SK-N-SH treated with all-trans-retinoic acid at 6 μM for 48 hours (cell line): ENCODE measurements around the gene TREML4.

Experiments
- ATAC-seq: fragments of 200-7000 bp; cut with Tn5 transposase; 3 replicates; pipeline ENCODE4 v1.9.1; 2020; ENCODE audit warnings: mild to moderate bottlenecking, moderate library complexity
- ARNTL ChIP-seq: fragments of 450-650 bp; formaldehyde crosslinking; IDR thresholded peaks from 2 replicates; pipeline ENCODE4 v1.5.0; 2020; ENCODE audit warnings: low read depth, mild to moderate bottlenecking, moderate library complexity, borderline replicate concordance
- BACH2 ChIP-seq: fragments of 250-450 bp; sonication (Bioruptor Pico); IDR thresholded peaks from 2 replicates; pipeline ENCODE4 v1.9.0; 2021; ENCODE audit warnings: mild to moderate bottlenecking, borderline replicate concordance
- CREB5 ChIP-seq: fragments of 250-450 bp; sonication (Bioruptor Pico); IDR thresholded peaks from 2 replicates; pipeline ENCODE4 v1.5.1; 2020; ENCODE audit warnings: low read depth, mild to moderate bottlenecking, moderate library complexity
- CSRNP3 ChIP-seq: fragments of 250-450 bp; sonication (Bioruptor Pico); IDR thresholded peaks from 2 replicates; pipeline ENCODE4 v1.5.1; 2021; ENCODE audit warnings: mild to moderate bottlenecking, moderate library complexity
- GLIS3 ChIP-seq: fragments of 250-450 bp; sonication (Bioruptor Pico); IDR thresholded peaks from 2 replicates; pipeline ENCODE4 v1.5.0; 2020; ENCODE audit warnings: mild to moderate bottlenecking, moderate library complexity
- ISL1 ChIP-seq: fragments of 250-450 bp; sonication (Bioruptor Pico); IDR thresholded peaks from 2 replicates; pipeline ENCODE4 v2.1.2; 2022; ENCODE audit warnings: mild to moderate bottlenecking, moderate library complexity
- OSR1 ChIP-seq: fragments of 250-450 bp; sonication (Bioruptor Pico); IDR thresholded peaks from 2 replicates; pipeline ENCODE4 v1.8.0; 2022; ENCODE audit warnings: moderate library complexity, mild to moderate bottlenecking, inconsistent platforms
- POU6F1 ChIP-seq: fragments of 250-450 bp; sonication (Bioruptor Pico); IDR thresholded peaks from 2 replicates; pipeline ENCODE4 v1.8.0; 2021; ENCODE audit warnings: low read depth, mild to moderate bottlenecking, moderate library complexity, borderline replicate concordance
- PPARA ChIP-seq: fragments of 250-450 bp; sonication (Bioruptor Pico); IDR thresholded peaks from 2 replicates; pipeline ENCODE4 v1.5.0; 2020; ENCODE audit warnings: mild to moderate bottlenecking, borderline replicate concordance
- RARB ChIP-seq: fragments of 250-450 bp; sonication (Bioruptor Pico); IDR thresholded peaks from 2 replicates; pipeline ENCODE4 v1.8.0; 2021; ENCODE audit warnings: mild to moderate bottlenecking, moderate library complexity
- SNAI2 ChIP-seq: fragments of 250-450 bp; sonication (Bioruptor Pico); IDR thresholded peaks from 2 replicates; pipeline ENCODE4 v1.5.0; 2020; ENCODE audit warnings: mild to moderate bottlenecking, moderate library complexity
- TCF4 ChIP-seq: fragments of 250-450 bp; sonication (Bioruptor Pico); IDR thresholded peaks from 2 replicates; pipeline ENCODE4 v1.8.0; 2021; ENCODE audit warnings: mild to moderate bottlenecking, moderate library complexity, borderline replicate concordance
- TOX ChIP-seq: fragments of 250-450 bp; sonication (Bioruptor Pico); IDR thresholded peaks from 2 replicates; pipeline ENCODE4 v1.8.0; 2021; ENCODE audit warnings: mild to moderate bottlenecking, moderate library complexity, borderline replicate concordance
- TSHZ2 ChIP-seq: fragments of 250-450 bp; sonication (Bioruptor Pico); IDR thresholded peaks from 2 replicates; pipeline ENCODE4 v1.5.0; 2020; ENCODE audit warnings: mild to moderate bottlenecking, moderate library complexity
- ZC3H10 ChIP-seq: fragments of 250-450 bp; sonication (Bioruptor Pico); IDR thresholded peaks from 2 replicates; pipeline ENCODE4 v1.5.1; 2021; ENCODE audit warnings: mild to moderate bottlenecking, moderate library complexity
- ZFP3 ChIP-seq: fragments of 250-450 bp; sonication (Bioruptor Pico); IDR thresholded peaks from 2 replicates; pipeline ENCODE4 v1.5.0; 2020; ENCODE audit warnings: mild to moderate bottlenecking, moderate library complexity
- ZNF565 ChIP-seq: fragments of 450-650 bp; formaldehyde crosslinking; conservative IDR thresholded peaks from 2 replicates; pipeline ENCODE4 v1.5.0; 2020; ENCODE audit warnings: low read depth, mild to moderate bottlenecking, moderate library complexity
- ZNF70 ChIP-seq: fragments of 450-650 bp; formaldehyde crosslinking; IDR thresholded peaks from 2 replicates; pipeline ENCODE4 v1.5.0; 2020; ENCODE audit warnings: mild to moderate bottlenecking, moderate library complexity
- ZNF8 ChIP-seq: fragments of 450-650 bp; formaldehyde crosslinking; IDR thresholded peaks from 2 replicates; pipeline ENCODE4 v1.5.0; 2020; ENCODE audit warnings: mild to moderate bottlenecking, moderate library complexity

TREML4 gene

GRCh38 chr6:41274256-41274655 is 46.1 kb downstream of the TREML4 start:
- ATAC-seq: no peak
- no peak for TF ChIP-seq ZNF8 (CRISPR knock-in tag)
- no peak for TF ChIP-seq TSHZ2
- no peak for TF ChIP-seq CSRNP3
- no peak for TF ChIP-seq OSR1 (CRISPR knock-in tag)
- TF ChIP-seq GLIS3 (CRISPR knock-in tag): no peak
- TF ChIP-seq ZFP3 (CRISPR knock-in tag): no peak
- TF ChIP-seq RARB (CRISPR knock-in tag): no peak
- TF ChIP-seq SNAI2 (CRISPR knock-in tag): no peak
- no peak for TF ChIP-seq ZNF70 (CRISPR knock-in tag)
- no peak for TF ChIP-seq PPARA (CRISPR knock-in tag)
- no peak for TF ChIP-seq ZC3H10 (CRISPR knock-in tag)
- no peak for TF ChIP-seq POU6F1 (CRISPR knock-in tag)
- TF ChIP-seq ARNTL (CRISPR knock-in tag): no peak
- TF ChIP-seq BACH2 (CRISPR knock-in tag): no peak
- TF ChIP-seq TCF4 (CRISPR knock-in tag): no peak

GRCh38 chr6:41275489-41275888 is 47.3 kb downstream of the TREML4 start:
- TF ChIP-seq ZC3H10 (CRISPR knock-in tag): no peak
- TF ChIP-seq ISL1 (CRISPR knock-in tag): no peak
- no peak for TF ChIP-seq POU6F1 (CRISPR knock-in tag)
- no peak for TF ChIP-seq SNAI2 (CRISPR knock-in tag)
- TF ChIP-seq BACH2 (CRISPR knock-in tag): no peak
- no peak for TF ChIP-seq ZNF8 (CRISPR knock-in tag)
- TF ChIP-seq CREB5 (CRISPR knock-in tag): no peak
- no peak for TF ChIP-seq CSRNP3
- TF ChIP-seq OSR1 (CRISPR knock-in tag): no peak
- no peak for TF ChIP-seq ARNTL (CRISPR knock-in tag)
- no peak for TF ChIP-seq ZNF565 (CRISPR knock-in tag)
- TF ChIP-seq, all 23 proteins: peak for 0
- no peak for ATAC-seq

GRCh38 chr6:41277605-41278004 is 49.5 kb downstream of the TREML4 start:
- no peak for ATAC-seq
- TF ChIP-seq SNAI2 (CRISPR knock-in tag) (no peak), TSHZ2 (no peak), ISL1 (CRISPR knock-in tag) (no peak), CSRNP3 (no peak), RARB (CRISPR knock-in tag) (no peak), GLIS3 (CRISPR knock-in tag) (no peak), CREB5 (CRISPR knock-in tag) (no peak), TOX (no peak)
